AG04449 (cell line): Measurements from ENCODE around the gene GRM1.

Source experiments
- CTCF ChIA-PET: fragments of 350-600 bp; formaldehyde crosslinking; extraction: SDS; loops from one replicate; lab custom pipeline; 2021; ENCODE audit warnings: antibody characterized with exemption; lab: Yijun Ruan, JAX
- POLR2A ChIA-PET: fragments of 400-600, 350-600 bp; formaldehyde crosslinking; extraction: SDS; loops from one replicate; lab custom pipeline; 2020; ENCODE audit warnings: antibody characterized with exemption, inconsistent platforms; lab: Yijun Ruan, JAX
- DNase-seq: peaks from one replicate; pipeline ENCODE4 v3.0.0-alpha.2; 2010; ENCODE audit warnings: low read depth, low spot score
- H3K4me3 ChIP-seq: 2 replicates; pipeline ENCODE4 v1.5.1; 2011; ENCODE audit warnings: low read depth, mild to moderate bottlenecking, control low read depth, low read length
- CTCF ChIP-seq: IDR thresholded peaks from one replicate; pipeline ENCODE4 v1.5.1; 2011; ENCODE audit warnings: mild to moderate bottlenecking, moderate library complexity, low read length, control low read depth, inconsistent platforms; ENCODE audit not compliant: insufficient read depth; ENCODE audit errors: missing control alignments

GRM1 gene

GRCh38 chr6:146311079-146311478 is 282.2 kb downstream of the GRM1 start:
- CTCF ChIA-PET, result no interaction called here
- DNase-seq, result no peak
- POLR2A ChIA-PET, result no interaction called here
- no peak for TF ChIP-seq CTCF
- no peak overlapping the region for H3K4me3 ChIP-seq

- no peak for TF ChIP-seq CTCF
- CTCF ChIA-PET, result no interaction called here
- no peak overlapping the region for H3K4me3 ChIP-seq
- POLR2A ChIA-PET, result no interaction called here
- no peak for DNase-seq
These were observed 283.7 kb downstream of the GRM1 start for GRCh38 chr6:146312608-146313007.

GRCh38 chr6:146315381-146316174 is 286.7 kb downstream of the GRM1 start:
- POLR2A ChIA-PET, result no interaction called here
- DNase-seq, result no peak
- no peak for TF ChIP-seq CTCF
- CTCF ChIA-PET, result no interaction called here
- no peak overlapping the region for H3K4me3 ChIP-seq

DNA sequence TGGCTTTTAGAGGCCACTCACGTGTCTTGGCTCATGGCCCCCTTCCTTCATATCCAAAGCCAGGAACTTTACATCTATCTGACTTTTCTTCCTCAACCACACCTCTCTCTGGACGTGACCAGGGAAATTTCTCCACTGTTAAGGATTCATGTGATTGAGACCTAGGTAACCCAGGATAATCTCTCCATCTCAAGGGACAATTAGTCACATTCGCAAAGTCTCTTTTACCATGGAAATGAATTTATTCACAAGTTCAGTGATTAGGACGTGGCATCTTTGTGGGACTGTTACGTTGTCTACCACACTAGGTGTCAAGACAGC is 287.3 kb downstream of the GRM1 start:
- DNase-seq, result no peak
- TF ChIP-seq CTCF, result no peak
- CTCF ChIA-PET, result no interaction called here
- no peak overlapping the region for H3K4me3 ChIP-seq
- POLR2A ChIA-PET, result no interaction called here

DNA sequence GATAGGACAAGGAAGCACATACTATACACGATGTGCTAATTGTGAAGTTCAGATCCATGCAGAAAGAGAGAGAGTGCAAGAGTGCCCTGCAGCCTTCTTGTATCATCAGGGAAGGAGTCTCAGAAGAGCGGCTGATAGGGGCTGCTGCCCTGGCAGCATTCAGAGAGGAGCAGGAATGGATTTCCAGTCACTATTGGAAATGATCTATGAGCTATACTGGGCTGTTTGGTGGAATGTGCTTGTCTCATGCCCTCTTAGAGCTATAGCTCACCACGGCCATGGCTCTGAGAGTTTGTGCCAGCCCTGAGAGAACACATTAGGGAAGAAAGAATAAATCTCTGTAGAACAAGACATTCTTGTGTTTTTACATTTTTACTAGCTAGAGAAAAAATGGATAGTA is 302.2 kb downstream of the GRM1 start:
- no peak overlapping the region for H3K4me3 ChIP-seq
- no peak for TF ChIP-seq CTCF
- ChIA-PET CTCF (no interaction called here), POLR2A (no interaction called here)
- DNase-seq, result no peak

DNA sequence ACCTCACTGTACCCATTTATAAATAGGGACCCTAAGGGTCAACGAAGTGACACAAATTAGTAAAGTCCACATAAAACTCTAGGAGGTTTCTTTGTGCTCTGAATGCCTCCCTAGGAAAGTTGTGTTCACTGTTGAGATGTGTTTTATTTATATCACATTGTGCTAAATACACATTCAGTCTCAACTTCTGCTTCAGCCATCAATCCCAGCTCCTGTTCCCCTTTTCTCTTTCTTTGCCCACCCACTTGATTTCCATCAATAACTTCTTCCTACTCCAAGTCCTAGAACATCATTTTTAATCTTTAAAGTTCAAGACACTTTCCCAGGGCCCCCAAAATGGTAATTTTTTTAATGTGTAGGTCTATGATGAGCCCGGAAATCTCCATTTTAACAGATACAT is 306.5 kb downstream of the GRM1 start:
- TF ChIP-seq CTCF, result no peak
- DNase-seq, result no peak
- H3K4me3 ChIP-seq, result no peak overlapping the region
- CTCF ChIA-PET, result no interaction called here
- POLR2A ChIA-PET, result no interaction called here
